Stimulated activated CD4-positive, alpha-beta T cell treated with anti-CD3 and anti-CD28 coated beads, TNF-alpha, amount 100 ng/mL, for 1 hour (primary cell): ENCODE data around the gene OR2L8.

Experiments used
- DNase-seq, 3 donors: peaks; one replicate each; pipeline ENCODE4 v3.0.0-alpha.2; 2020; ENCODE audit warnings: low read depth in 3 of 3, low spot score in 1 of 3

The OR2L8 gene

DNA sequence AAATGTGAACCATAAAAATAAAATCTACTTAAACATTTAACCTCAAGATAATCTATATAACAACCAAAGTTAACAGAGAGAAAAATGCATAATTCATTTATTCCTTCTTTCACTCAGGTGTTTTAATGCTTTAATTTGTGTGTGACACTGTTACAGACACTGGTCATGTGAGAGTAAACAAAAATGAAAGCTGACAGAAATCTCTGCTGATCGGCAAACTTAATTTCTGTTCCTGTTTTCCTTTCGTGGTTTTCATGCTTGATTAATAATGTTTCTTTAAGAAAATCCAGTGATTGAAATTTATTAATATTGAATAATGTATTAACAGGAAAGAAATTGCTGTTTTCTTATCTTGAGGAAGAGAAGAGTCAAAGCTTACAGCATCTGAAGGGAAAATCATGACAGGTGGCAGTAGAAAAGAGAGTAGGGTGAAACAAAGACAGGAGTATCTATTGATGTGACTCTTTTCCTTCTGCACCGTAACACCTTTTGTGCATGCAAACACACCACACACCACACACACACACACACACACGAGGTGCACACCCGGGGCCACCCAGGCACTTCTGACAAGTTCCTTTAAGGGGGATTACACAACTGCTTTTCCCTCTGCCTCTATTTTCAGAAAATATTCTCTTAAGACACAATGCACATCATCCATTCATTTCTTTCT, 18.0 kb downstream of the OR2L8 start:
- no peak for DNase-seq

- DNase-seq = no peak
Measured at GRCh38 chr1:247992986-247993385, 44.3 kb downstream of the OR2L8 start.

DNA sequence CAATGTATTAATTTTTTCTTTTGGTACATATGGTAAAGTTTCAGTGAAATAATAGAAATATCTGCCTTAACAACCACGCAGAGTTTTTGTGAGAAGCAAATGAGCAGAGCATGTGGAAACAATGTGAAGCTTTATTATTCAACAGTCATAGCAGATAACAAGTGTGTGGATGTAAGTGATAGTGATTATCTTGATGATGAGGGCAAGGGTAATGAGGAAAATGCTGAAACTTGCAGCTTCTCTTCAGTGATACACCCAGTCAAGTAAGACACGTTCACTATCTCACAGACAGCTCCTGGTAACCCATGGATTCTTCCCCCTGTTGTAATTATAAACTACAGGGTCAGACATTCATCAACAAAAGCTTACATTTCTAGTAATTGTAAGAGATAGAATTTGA, 50.2 kb downstream of the OR2L8 start:
- DNase-seq = no peak
